Activated T-cell treated with anti-CD3 and anti-CD28 coated beads, Interleukin-2, amount 50 U/mL, for 4 hours (primary cell): Measurements from ENCODE around the gene TBC1D17. TPM values are rescaled to one million over a fixed set of nuclear protein-coding genes. Genes with fewer than 3 reads are reported as not detected.
"Not testable (repeated sequence)": the region's sequence is repeated elsewhere in the genome, so short reads cannot be mapped to it uniquely, and the experiment has no call there.

Experiments
- ATAC-seq, 2 donors: fragments of 200-7000 bp; cut with Tn5 transposase; one replicate each; pipeline ENCODE4 v1.10.0; 2021
- DNase-seq: peaks from one replicate; pipeline ENCODE4 v3.0.0-alpha.2; 2020
- H3K27me3 Mint-ChIP-seq: one replicate; pipeline ENCODE4 v1.8.0; 2021; ENCODE audit warnings: low read depth, mixed read lengths
- H3K36me3 Mint-ChIP-seq: one replicate; pipeline ENCODE4 v1.8.0; 2022; ENCODE audit warnings: mixed read lengths; ENCODE audit not compliant: insufficient read depth
- H3K4me1 Mint-ChIP-seq: one replicate; pipeline ENCODE4 v1.8.0; 2021; ENCODE audit warnings: low read depth, mixed read lengths
- H3K4me3 Mint-ChIP-seq: one replicate; pipeline ENCODE4 v1.8.0; 2021; ENCODE audit warnings: mild to moderate bottlenecking, moderate library complexity, mixed read lengths
- H3K9me3 Mint-ChIP-seq: one replicate; pipeline ENCODE4 v1.8.0; 2021; ENCODE audit warnings: mixed read lengths
- total RNA-seq, 3 donors: library from RNA; stranded (reverse); gene quantifications; one replicate each; pipeline ENCODE4 v1.2.1, GENCODE V29; 2021

TBC1D17 gene
- total RNA-seq, 3 donors from 2014 or later: 29.1 to 30.5 (median 29.3) TPM

- ATAC-seq (no peak), DNase-seq (no peak)
- H3K9me3 Mint-ChIP-seq: no peaks in the 10 kb centered on the region
- no peak overlapping the region for H3K4me3 Mint-ChIP-seq
- no peaks in the 10 kb centered on the region for H3K27me3 Mint-ChIP-seq
- H3K4me1 Mint-ChIP-seq: peaks cover 40% of the 10 kb centered on the region
- peaks cover 52% of the 10 kb centered on the region for H3K36me3 Mint-ChIP-seq
These were observed 39.6 kb downstream of the TBC1D17 start for GRCh38 chr19:49916839-49917733.

GRCh38 chr19:49918089-49918488 is 40.6 kb downstream of the TBC1D17 start:
- Mint-ChIP-seq H3K36me3 (peaks cover 46% of the 10 kb centered on the region), H3K27me3 (no peaks in the 10 kb centered on the region), H3K9me3 (no peaks in the 10 kb centered on the region), H3K4me1 (peaks cover 33% of the 10 kb centered on the region), H3K4me3 (no peak overlapping the region)
- DNase-seq: no peak
- ATAC-seq: no peak

- H3K4me3 Mint-ChIP-seq: no peak overlapping the region
- H3K9me3 Mint-ChIP-seq: no peaks in the 10 kb centered on the region
- H3K4me1 Mint-ChIP-seq: peaks cover 31% of the 10 kb centered on the region
- no peaks in the 10 kb centered on the region for H3K27me3 Mint-ChIP-seq
- no peak for ATAC-seq
- H3K36me3 Mint-ChIP-seq: peaks cover 33% of the 10 kb centered on the region
- no peak for DNase-seq
These were observed 43.3 kb downstream of the TBC1D17 start for GRCh38 chr19:49920624-49921363.

- ATAC-seq (peak in 1 of 2 donors; percentile 27), DNase-seq (no peak)
- H3K36me3 Mint-ChIP-seq: peaks cover 30% of the 10 kb centered on the region
- H3K4me3 Mint-ChIP-seq: no peak overlapping the region
- no peaks in the 10 kb centered on the region for H3K27me3 Mint-ChIP-seq
- peaks cover 34% of the 10 kb centered on the region for H3K4me1 Mint-ChIP-seq
- H3K9me3 Mint-ChIP-seq: no peaks in the 10 kb centered on the region
These were observed 44.6 kb downstream of the TBC1D17 start for GRCh38 chr19:49921871-49922795.

GRCh38 chr19:49923055-49924003 is 45.8 kb downstream of the TBC1D17 start:
- ATAC-seq (no peak), DNase-seq (no peak)
- Mint-ChIP-seq H3K4me3 (no peak overlapping the region), H3K9me3 (no peaks in the 10 kb centered on the region), H3K4me1 (peaks cover 44% of the 10 kb centered on the region), H3K27me3 (no peaks in the 10 kb centered on the region), H3K36me3 (peaks cover 35% of the 10 kb centered on the region)

GRCh38 chr19:49924004-49924880 is 46.7 kb downstream of the TBC1D17 start:
- H3K36me3 Mint-ChIP-seq: peaks cover 39% of the 10 kb centered on the region
- no peak overlapping the region for H3K4me3 Mint-ChIP-seq
- H3K27me3 Mint-ChIP-seq: no peaks in the 10 kb centered on the region
- DNase-seq (no peak), ATAC-seq (no peak)
- peaks cover 48% of the 10 kb centered on the region for H3K4me1 Mint-ChIP-seq
- no peaks in the 10 kb centered on the region for H3K9me3 Mint-ChIP-seq

GRCh38 chr19:49924881-49925210 is 47.3 kb downstream of the TBC1D17 start:
- not testable (repeated sequence) for H3K4me3 Mint-ChIP-seq, H3K9me3 Mint-ChIP-seq, DNase-seq, H3K27me3 Mint-ChIP-seq, ATAC-seq
- Mint-ChIP-seq H3K36me3 (peaks cover 39% of the 10 kb centered on the region), H3K4me1 (peaks cover 49% of the 10 kb centered on the region)

- peak overlapping the region; percentile 13 for H3K4me3 Mint-ChIP-seq
- H3K36me3 Mint-ChIP-seq: peaks cover 39% of the 10 kb centered on the region
- DNase-seq: no peak
- H3K4me1 Mint-ChIP-seq: peaks cover 52% of the 10 kb centered on the region
- peaks cover 4% of the 10 kb centered on the region for H3K9me3 Mint-ChIP-seq
- no peaks in the 10 kb centered on the region for H3K27me3 Mint-ChIP-seq
- no peak for ATAC-seq
These were observed 48.0 kb downstream of the TBC1D17 start for GRCh38 chr19:49925486-49925885.

- H3K36me3 Mint-ChIP-seq: peaks cover 36% of the 10 kb centered on the region
- H3K4me3 Mint-ChIP-seq: no peak overlapping the region
- ATAC-seq (no peak), DNase-seq (no peak)
- H3K27me3 Mint-ChIP-seq: no peaks in the 10 kb centered on the region
- peaks cover 52% of the 10 kb centered on the region for H3K4me1 Mint-ChIP-seq
- H3K9me3 Mint-ChIP-seq: peaks cover 4% of the 10 kb centered on the region
These were observed 49.0 kb downstream of the TBC1D17 start for GRCh38 chr19:49926515-49926914.

- H3K4me3 Mint-ChIP-seq: peak overlapping the region; percentile 98
- H3K4me1 Mint-ChIP-seq: peaks cover 56% of the 10 kb centered on the region
- no peak for DNase-seq
- H3K36me3 Mint-ChIP-seq: peaks cover 38% of the 10 kb centered on the region
- no peak for ATAC-seq
- no peaks in the 10 kb centered on the region for H3K27me3 Mint-ChIP-seq
- peaks cover 8% of the 10 kb centered on the region for H3K9me3 Mint-ChIP-seq
These were observed 50.2 kb downstream of the TBC1D17 start for GRCh38 chr19:49927526-49928264.

GRCh38 chr19:49929121-49929610 is 51.7 kb downstream of the TBC1D17 start, which contains the start of the genes ATF5 and NUP62:
ATF5 (plus strand) TSS chr19:49929205; CDS start chr19:49930851, 1,646 bp downstream.
NUP62 (minus strand) TSS chr19:49929504; CDS start chr19:49909807, 19,697 bp downstream.
- ATAC-seq (peak; percentile 53 to 57), DNase-seq (peak; percentile 93)
- peaks cover 8% of the 10 kb centered on the region for H3K9me3 Mint-ChIP-seq
- peaks cover 34% of the 10 kb centered on the region for H3K36me3 Mint-ChIP-seq
- peaks cover 64% of the 10 kb centered on the region for H3K4me1 Mint-ChIP-seq
- no peaks in the 10 kb centered on the region for H3K27me3 Mint-ChIP-seq
- H3K4me3 Mint-ChIP-seq: peak within 1 kb of the TSS; percentile 98
